ENCODE data around the gene TMEM63C.
A peak's percentile ranks its signal among the peaks of the same experiment; 100 is the strongest.
"Not testable (repeated sequence)": the region's sequence is repeated elsewhere in the genome, so short reads cannot be mapped to it uniquely, and the experiment has no call there.

TMEM63C gene

GRCh38 chr14:77279719-77280118 is 98.1 kb downstream of the TMEM63C start:
- no peak for DNase-seq (ENCODE audit: low read depth)

GRCh38 chr14:77280921-77281320 is 99.3 kb downstream of the TMEM63C start:
- DNase-seq (ENCODE audit: low read depth) = not testable (repeated sequence)

GRCh38 chr14:77281852-77282410 is 100.3 kb downstream of the TMEM63C start:
- no peak for DNase-seq (ENCODE audit: low read depth)

DNA sequence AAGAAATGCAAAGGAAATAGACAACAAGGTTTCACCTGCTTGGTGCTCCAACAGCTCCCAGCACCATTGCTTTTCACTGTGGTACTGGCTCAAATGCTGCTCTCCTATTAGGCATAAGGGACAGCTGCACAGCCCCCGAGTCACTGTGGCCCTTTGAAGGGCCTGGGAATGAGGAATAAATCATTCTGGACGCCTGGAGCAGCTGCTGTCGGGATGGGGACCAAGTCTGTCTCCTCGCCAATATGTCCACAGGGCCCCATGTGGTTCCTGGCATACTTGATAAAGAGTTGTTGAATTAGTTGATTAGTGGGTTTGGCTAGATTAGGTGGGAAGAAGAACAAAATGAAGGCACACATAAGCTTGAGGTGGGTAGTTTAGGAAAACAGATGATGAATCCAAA is 102.5 kb downstream of the TMEM63C start:
- no peak for DNase-seq (ENCODE audit: low read depth)

DNA sequence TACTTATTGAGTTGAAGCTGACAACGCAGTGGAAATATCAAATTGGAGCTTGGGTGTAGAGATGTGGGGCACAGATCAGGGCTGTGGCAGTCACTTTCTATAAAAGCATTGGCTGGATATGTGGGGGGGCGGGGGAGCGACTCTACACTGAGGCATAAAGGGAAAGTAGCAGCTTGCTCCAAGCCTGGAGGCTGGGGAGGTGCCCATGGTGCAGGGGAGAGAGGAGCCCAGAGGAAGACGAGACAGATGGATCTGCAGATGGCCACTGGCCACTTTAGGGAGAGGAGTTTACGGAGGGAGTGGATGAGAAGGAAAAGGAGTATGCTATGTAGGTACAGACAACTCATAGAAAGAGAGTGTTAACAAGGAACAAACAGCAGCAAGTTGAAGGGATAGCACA is 102.9 kb downstream of the TMEM63C start:
- no peak for DNase-seq (ENCODE audit: low read depth)

DNA sequence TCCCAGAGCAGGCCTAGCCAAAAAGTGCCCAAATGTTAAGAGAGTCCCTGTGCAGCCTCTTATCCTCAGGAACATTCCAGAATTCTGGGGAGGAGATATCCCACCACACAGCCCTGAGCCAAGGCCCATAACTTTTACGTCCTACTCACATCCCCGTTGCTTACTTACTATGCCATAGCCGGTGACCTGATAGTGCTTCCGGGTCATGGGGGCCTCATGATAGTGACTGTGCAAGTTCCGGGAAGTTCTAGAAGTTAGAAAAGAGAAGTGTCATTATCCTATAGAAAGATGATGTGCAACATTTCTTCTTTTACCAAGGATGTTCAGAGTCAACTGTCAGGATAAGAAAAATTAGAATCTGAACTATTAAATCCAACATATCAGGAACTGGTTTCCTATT is 105.0 kb downstream of the TMEM63C start:
- DNase-seq (ENCODE audit: low read depth) = no peak

- DNase-seq (ENCODE audit: low read depth) = no peak
Observed at GRCh38 chr14:77290705-77291104, 109.1 kb downstream of the TMEM63C start.

GRCh38 chr14:77296155-77296554 is 114.6 kb downstream of the TMEM63C start:
- DNase-seq (ENCODE audit: low read depth) = no peak

GRCh38 chr14:77296906-77297305 is 115.3 kb downstream of the TMEM63C start:
- DNase-seq (ENCODE audit: low read depth) = no peak

- no peak for DNase-seq (ENCODE audit: low read depth)
Observed at GRCh38 chr14:77299771-77300170, 118.2 kb downstream of the TMEM63C start.

DNA sequence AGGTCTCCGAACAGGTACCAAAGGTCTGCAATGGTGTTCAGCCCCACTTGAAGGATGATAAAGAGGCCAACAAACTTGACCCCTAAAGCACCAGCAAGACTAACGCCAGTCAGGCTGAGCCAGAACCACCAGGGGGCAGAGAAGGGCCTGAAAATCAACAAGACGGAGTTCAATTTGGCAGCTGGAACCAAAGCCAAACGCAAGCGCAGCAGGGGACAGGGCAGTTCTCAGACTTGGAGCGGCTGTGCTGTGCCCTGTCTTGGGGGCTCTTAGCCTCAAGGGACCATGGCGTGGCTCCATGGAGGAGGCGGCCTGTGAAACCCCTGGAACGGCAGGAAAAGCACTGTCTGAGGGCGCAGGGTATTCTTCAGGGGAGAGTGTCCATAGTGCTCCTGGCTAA is 119.5 kb downstream of the TMEM63C start:
- peak; percentile 23 for DNase-seq (ENCODE audit: low read depth)

DNA sequence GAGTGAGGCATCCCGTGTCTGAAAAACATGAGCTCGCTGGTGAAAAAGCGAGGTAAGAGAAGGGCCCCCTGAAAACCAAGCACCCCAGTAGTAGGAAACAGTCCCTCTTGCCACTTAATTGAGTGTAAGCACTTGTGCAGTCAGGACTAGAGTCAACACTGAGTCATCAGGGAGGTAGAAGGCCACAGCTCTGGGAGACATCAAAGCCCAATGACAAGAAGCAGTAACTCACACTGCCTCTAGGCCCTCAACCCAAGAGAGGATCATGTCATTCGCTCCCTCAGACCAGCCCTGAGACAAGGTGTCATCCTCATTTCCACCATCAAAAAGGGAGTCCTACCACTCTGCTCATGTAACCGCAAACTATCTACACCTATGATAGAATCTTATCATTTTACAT is 121.3 kb downstream of the TMEM63C start:
- no peak for DNase-seq (ENCODE audit: low read depth)

DNA sequence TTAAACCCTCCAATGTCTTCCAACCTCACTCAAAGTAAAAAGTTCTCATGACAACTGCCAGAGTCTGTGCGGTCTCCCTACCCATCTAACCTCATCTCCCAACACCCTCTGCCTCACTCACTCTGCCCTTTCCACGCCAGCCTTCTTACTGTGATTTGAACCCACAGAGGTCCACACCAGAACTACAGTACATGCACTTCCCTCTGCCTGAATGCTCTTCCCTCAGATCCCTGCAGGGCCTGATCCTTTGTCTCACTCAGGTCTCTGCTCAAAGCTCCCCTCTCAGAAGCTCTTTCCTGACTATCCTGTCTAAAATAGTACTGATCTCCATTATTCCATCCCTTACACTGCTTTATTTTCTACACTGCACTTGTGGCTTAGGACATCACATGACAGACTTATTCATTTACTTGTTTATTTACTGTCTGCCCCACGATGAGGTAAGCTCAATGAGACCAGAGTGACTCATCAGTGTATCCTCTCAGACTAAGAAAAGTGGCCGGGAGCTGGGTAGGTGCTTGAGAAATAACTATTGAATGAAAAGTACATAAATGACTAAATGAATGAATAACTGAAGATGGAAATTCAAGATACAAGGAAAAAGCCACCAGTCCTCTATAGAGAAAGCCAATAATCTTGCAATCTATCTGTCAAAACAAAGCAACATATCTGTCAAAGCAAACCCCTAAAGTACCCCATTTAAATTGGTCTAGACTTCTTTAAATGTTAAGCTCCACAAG is 122.0 kb downstream of the TMEM63C start:
- DNase-seq (ENCODE audit: low read depth) = no peak

DNA sequence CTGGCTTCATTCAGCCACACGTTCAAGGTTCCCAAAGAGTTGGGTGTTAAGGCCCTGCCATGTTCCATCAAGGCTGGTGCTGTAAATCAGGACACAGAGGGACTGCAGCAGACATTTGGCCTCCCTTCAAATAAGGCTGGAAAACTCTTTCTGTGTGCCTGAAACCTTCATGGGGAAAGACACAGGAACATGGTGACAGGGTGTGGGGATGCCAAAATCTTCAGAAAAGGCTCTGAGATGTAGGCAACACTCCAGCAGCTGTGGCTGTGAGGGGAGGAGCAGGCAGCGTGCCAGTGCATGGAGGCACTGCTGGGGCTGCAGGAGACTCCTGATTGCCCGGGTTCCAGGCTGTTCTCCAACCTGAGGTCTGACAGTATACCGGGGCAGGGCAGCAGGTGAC is 124.1 kb downstream of the TMEM63C start:
- DNase-seq (ENCODE audit: low read depth) = no peak

DNA sequence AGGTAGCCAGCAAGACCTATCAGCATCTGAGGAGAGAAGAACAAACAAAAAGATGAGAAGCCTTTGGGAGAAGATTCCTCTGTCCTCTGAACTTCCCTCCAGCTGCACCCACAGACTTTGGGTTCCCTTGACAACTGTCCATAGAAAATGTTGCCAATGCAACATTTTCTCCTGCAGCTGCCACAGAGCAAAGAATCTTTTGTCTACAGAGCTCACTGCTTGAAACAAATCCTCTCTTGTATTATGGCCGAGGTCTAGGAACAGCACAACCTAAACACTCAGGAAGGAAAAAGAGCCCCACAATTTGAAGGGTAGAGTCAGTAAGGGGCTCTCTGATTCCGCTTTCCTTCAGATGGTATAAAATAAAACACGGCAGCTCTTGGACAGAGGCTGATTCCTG is 124.8 kb downstream of the TMEM63C start:
- no peak for DNase-seq (ENCODE audit: low read depth)

- no peak for DNase-seq (ENCODE audit: low read depth)
Observed at GRCh38 chr14:77306851-77307496, 125.4 kb downstream of the TMEM63C start.
